Stimulated activated naive CD8-positive, alpha-beta T cell treated with anti-CD3 and anti-CD28 coated beads, Interleukin-15, Interleukin-2, amounts not matched to agents 100 ng/mL and 50 ng/mL, for 24 hours (primary cell): ENCODE measurements around the gene IP6K1.

Source experiments
- H3K27ac Mint-ChIP-seq: one replicate; pipeline ENCODE4 v1.8.0; 2021; ENCODE audit warnings: mild to moderate bottlenecking, mixed read lengths
- H3K27me3 Mint-ChIP-seq: one replicate; pipeline ENCODE4 v1.8.0; 2021; ENCODE audit warnings: mixed read lengths
- H3K36me3 Mint-ChIP-seq: one replicate; pipeline ENCODE4 v1.8.0; 2021; ENCODE audit warnings: low read depth, mixed read lengths
- H3K4me1 Mint-ChIP-seq: one replicate; pipeline ENCODE4 v1.8.0; 2021; ENCODE audit warnings: low read depth, mixed read lengths
- H3K4me3 Mint-ChIP-seq: one replicate; pipeline ENCODE4 v1.8.0; 2021; ENCODE audit warnings: mild to moderate bottlenecking, mixed read lengths
- H3K9me3 Mint-ChIP-seq: one replicate; pipeline ENCODE4 v1.8.0; 2021; ENCODE audit warnings: mixed read lengths

IP6K1 gene

GRCh38 chr3:49717959-49718857 is 68.1 kb downstream of the IP6K1 start:
- Mint-ChIP-seq H3K4me3 (peak overlapping the region; percentile 82), H3K27me3 (no peaks in the 10 kb centered on the region), H3K27ac (no peak overlapping the region), H3K9me3 (no peaks in the 10 kb centered on the region), H3K4me1 (peaks cover 36% of the 10 kb centered on the region), H3K36me3 (peaks cover 17% of the 10 kb centered on the region)

- peaks cover 31% of the 10 kb centered on the region for H3K4me1 Mint-ChIP-seq
- no peaks in the 10 kb centered on the region for H3K27me3 Mint-ChIP-seq
- H3K4me3 Mint-ChIP-seq: no peak overlapping the region
- no peak overlapping the region for H3K27ac Mint-ChIP-seq
- H3K9me3 Mint-ChIP-seq: no peaks in the 10 kb centered on the region
- peaks cover 12% of the 10 kb centered on the region for H3K36me3 Mint-ChIP-seq
These were observed 69.0 kb downstream of the IP6K1 start for GRCh38 chr3:49717211-49717958.

GRCh38 chr3:49716691-49717210 is 69.6 kb downstream of the IP6K1 start:
- H3K27me3 Mint-ChIP-seq: no peaks in the 10 kb centered on the region
- no peaks in the 10 kb centered on the region for H3K9me3 Mint-ChIP-seq
- no peak overlapping the region for H3K27ac Mint-ChIP-seq
- peaks cover 30% of the 10 kb centered on the region for H3K4me1 Mint-ChIP-seq
- H3K36me3 Mint-ChIP-seq: peaks cover 11% of the 10 kb centered on the region
- H3K4me3 Mint-ChIP-seq: no peak overlapping the region

- Mint-ChIP-seq H3K4me3 (no peak overlapping the region), H3K27me3 (no peaks in the 10 kb centered on the region), H3K9me3 (no peaks in the 10 kb centered on the region), H3K27ac (no peak overlapping the region), H3K4me1 (peaks cover 32% of the 10 kb centered on the region), H3K36me3 (peaks cover 9% of the 10 kb centered on the region)
These were observed 70.2 kb downstream of the IP6K1 start for GRCh38 chr3:49716169-49716568.

GRCh38 chr3:49715611-49716121 is 70.7 kb downstream of the IP6K1 start:
- peaks cover 27% of the 10 kb centered on the region for H3K4me1 Mint-ChIP-seq
- no peak overlapping the region for H3K4me3 Mint-ChIP-seq
- H3K9me3 Mint-ChIP-seq: no peaks in the 10 kb centered on the region
- H3K36me3 Mint-ChIP-seq: peaks cover 4% of the 10 kb centered on the region
- no peaks in the 10 kb centered on the region for H3K27me3 Mint-ChIP-seq
- no peak overlapping the region for H3K27ac Mint-ChIP-seq

GRCh38 chr3:49714728-49715550 is 71.4 kb downstream of the IP6K1 start:
- Mint-ChIP-seq H3K27me3 (no peaks in the 10 kb centered on the region), H3K4me1 (peaks cover 21% of the 10 kb centered on the region), H3K36me3 (peaks cover 5% of the 10 kb centered on the region), H3K9me3 (no peaks in the 10 kb centered on the region), H3K27ac (no peak overlapping the region), H3K4me3 (no peak overlapping the region)

GRCh38 chr3:49713336-49714105 is 72.8 kb downstream of the IP6K1 start:
- H3K4me3 Mint-ChIP-seq: no peak overlapping the region
- no peaks in the 10 kb centered on the region for H3K27me3 Mint-ChIP-seq
- peaks cover 5% of the 10 kb centered on the region for H3K36me3 Mint-ChIP-seq
- no peaks in the 10 kb centered on the region for H3K9me3 Mint-ChIP-seq
- no peak overlapping the region for H3K27ac Mint-ChIP-seq
- peaks cover 8% of the 10 kb centered on the region for H3K4me1 Mint-ChIP-seq

GRCh38 chr3:49712631-49713317 is 73.6 kb downstream of the IP6K1 start:
- Mint-ChIP-seq H3K4me3 (no peak overlapping the region), H3K27me3 (no peaks in the 10 kb centered on the region), H3K36me3 (peaks cover 3% of the 10 kb centered on the region), H3K4me1 (peaks cover 6% of the 10 kb centered on the region), H3K27ac (no peak overlapping the region), H3K9me3 (no peaks in the 10 kb centered on the region)

GRCh38 chr3:49712166-49712565 is 74.2 kb downstream of the IP6K1 start:
- Mint-ChIP-seq H3K27me3 (no peaks in the 10 kb centered on the region), H3K4me3 (no peak overlapping the region)

GRCh38 chr3:49711489-49711888 is 74.9 kb downstream of the IP6K1 start:
- Mint-ChIP-seq H3K9me3 (no peaks in the 10 kb centered on the region), H3K4me1 (peaks cover 6% of the 10 kb centered on the region), H3K27ac (no peak overlapping the region), H3K27me3 (no peaks in the 10 kb centered on the region), H3K36me3 (peaks cover 9% of the 10 kb centered on the region), H3K4me3 (no peak overlapping the region)

More at GRCh38 chr3:49712166-49712565, 74.2 kb downstream of the IP6K1 start:
- Mint-ChIP-seq H3K4me1 (peaks cover 6% of the 10 kb centered on the region), H3K9me3 (no peaks in the 10 kb centered on the region), H3K36me3 (peaks cover 5% of the 10 kb centered on the region), H3K27ac (no peak overlapping the region)

GRCh38 chr3:49709852-49710251 is 76.5 kb downstream of the IP6K1 start:
- Mint-ChIP-seq H3K4me1 (peaks cover 6% of the 10 kb centered on the region), H3K27ac (no peak overlapping the region), H3K36me3 (peaks cover 9% of the 10 kb centered on the region), H3K9me3 (no peaks in the 10 kb centered on the region), H3K27me3 (no peaks in the 10 kb centered on the region), H3K4me3 (no peak overlapping the region)

- Mint-ChIP-seq H3K36me3 (peaks cover 9% of the 10 kb centered on the region), H3K27me3 (no peaks in the 10 kb centered on the region), H3K27ac (no peak overlapping the region), H3K9me3 (no peaks in the 10 kb centered on the region), H3K4me1 (peaks cover 6% of the 10 kb centered on the region), H3K4me3 (no peak overlapping the region)
These were observed 79.2 kb downstream of the IP6K1 start for GRCh38 chr3:49707113-49707480.

GRCh38 chr3:49706456-49707112 is 79.8 kb downstream of the IP6K1 start:
- peaks cover 3% of the 10 kb centered on the region for H3K4me1 Mint-ChIP-seq

More at GRCh38 chr3:49706456-49707112, 79.8 kb downstream of the IP6K1 start:
- Mint-ChIP-seq H3K36me3 (peaks cover 9% of the 10 kb centered on the region), H3K27me3 (no peaks in the 10 kb centered on the region), H3K27ac (no peak overlapping the region), H3K4me3 (no peak overlapping the region), H3K9me3 (no peaks in the 10 kb centered on the region)
